Fibroblast of the aortic adventitia (primary cell): ENCODE measurements around the gene ZNF385A. TPM values are rescaled to one million over a fixed set of nuclear protein-coding genes. Genes with fewer than 3 reads are reported as not detected.
A peak's percentile ranks its signal among the peaks of the same experiment; 100 is the strongest.
"Not testable (repeated sequence)": the region's sequence is repeated elsewhere in the genome, so short reads cannot be mapped to it uniquely, and the experiment has no call there.

Source experiments
- DNase-seq: peaks from one replicate; pipeline ENCODE4 v3.0.0-alpha.2; 2010; ENCODE audit warnings: low read depth
- H3K4me3 ChIP-seq: 2 replicates; pipeline ENCODE4 v1.5.1; 2011; ENCODE audit warnings: low read depth, mild to moderate bottlenecking, control low read depth, low read length, moderate library complexity
- total RNA-seq: library from RNA; depleted of rRNA; stranded (reverse); fragments of >200 nt; gene quantifications from 2 replicates; pipeline ENCODE4 v1.2.3, GENCODE V29; 2012; ENCODE audit warnings: low replicate concordance
- TF ChIP-seq, protein P1 (sequence below): IDR thresholded peaks from 2 replicates; pipeline ENCODE4 v1.5.1; 2011; ENCODE audit warnings: mild to moderate bottlenecking, low read length, control low read depth, inconsistent platforms; ENCODE audit not compliant: insufficient read depth

The ZNF385A gene
- total RNA-seq, 1 donor: 0.99 TPM

DNA sequence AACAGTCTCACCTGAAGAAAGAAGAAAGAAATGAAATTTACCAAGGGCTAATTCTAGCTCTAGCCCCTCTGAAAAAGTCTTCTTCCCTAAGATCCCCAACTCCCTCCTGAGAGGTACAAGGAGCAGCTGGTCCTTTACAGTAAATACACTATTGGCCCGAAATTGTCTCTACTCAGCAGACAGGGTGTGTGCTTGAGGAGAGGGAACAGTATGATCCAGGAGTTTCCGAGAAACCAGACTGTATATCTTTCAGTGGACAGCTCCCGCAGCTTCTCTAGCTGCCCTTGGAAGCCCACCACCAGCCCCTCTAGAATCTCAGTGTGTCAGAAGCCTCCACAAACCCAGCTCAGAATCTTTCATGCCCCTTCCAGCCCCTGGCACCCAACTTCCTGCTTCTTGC, 28.3 kb downstream of the ZNF385A start:
- no peak for DNase-seq
- no peak overlapping the region for H3K4me3 ChIP-seq

DNA sequence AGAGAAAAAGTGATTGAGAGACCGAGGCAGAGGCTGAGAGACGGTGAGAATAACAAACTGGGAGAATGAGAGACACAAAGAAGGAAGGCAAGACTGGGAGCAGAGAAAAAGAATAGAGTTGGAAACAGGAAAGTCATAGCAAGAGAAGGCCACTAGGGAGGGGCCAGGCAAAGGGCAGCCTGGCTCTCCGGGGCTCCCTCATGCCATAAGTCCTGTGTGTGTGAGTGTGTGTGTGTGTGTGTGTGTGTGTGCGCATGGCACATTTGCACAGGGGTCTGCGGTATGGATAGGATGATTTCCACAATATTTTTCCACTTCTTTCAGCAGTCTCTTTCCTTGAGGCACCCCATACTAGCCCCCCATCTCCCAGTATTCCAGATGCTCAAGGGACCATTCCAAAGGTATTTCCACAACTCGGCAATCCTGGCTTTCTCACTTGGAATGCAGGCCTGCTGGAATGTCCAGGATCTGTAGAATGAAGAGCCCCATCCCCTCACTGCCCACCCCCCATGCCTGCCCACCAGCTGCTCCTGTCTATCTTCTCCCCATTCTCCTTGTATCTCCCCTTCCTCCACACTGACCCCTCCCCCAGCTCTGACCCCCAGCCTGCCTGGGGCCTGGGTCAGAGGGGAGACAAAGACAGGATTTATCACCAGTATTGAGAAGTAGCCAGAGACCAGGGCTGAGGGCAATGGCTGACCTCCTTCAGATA, 29.3 kb downstream of the ZNF385A start:
- TF ChIP-seq, protein P1, sequence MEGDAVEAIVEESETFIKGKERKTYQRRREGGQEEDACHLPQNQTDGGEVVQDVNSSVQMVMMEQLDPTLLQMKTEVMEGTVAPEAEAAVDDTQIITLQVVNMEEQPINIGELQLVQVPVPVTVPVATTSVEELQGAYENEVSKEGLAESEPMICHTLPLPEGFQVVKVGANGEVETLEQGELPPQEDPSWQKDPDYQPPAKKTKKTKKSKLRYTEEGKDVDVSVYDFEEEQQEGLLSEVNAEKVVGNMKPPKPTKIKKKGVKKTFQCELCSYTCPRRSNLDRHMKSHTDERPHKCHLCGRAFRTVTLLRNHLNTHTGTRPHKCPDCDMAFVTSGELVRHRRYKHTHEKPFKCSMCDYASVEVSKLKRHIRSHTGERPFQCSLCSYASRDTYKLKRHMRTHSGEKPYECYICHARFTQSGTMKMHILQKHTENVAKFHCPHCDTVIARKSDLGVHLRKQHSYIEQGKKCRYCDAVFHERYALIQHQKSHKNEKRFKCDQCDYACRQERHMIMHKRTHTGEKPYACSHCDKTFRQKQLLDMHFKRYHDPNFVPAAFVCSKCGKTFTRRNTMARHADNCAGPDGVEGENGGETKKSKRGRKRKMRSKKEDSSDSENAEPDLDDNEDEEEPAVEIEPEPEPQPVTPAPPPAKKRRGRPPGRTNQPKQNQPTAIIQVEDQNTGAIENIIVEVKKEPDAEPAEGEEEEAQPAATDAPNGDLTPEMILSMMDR: peak; percentile 20
- no peak overlapping the region for H3K4me3 ChIP-seq
- no peak for DNase-seq

More for the DNA sequence above, 28.3 kb downstream of the ZNF385A start:
- TF ChIP-seq, protein P1: no peak

DNA sequence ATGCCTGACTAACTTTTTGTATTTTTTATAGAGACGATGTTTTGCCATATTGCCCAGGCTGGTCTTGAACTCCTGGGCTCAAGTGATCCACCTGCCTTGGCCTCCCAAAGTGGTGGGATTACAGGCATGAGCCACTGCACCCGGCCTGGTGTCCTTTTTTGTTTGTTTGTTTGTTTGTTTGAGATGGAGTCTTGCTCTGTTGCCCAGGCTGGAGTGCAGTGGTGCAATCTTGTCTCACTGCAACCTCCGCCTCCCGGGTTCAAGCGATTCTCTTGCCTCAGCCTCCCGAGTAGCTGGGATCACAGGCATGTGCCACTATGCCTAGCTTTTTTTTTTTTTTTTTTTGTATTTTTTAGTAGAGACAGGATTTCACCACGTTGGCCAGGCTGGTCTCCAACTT, 30.3 kb downstream of the ZNF385A start:
- H3K4me3 ChIP-seq, DNase-seq: not testable (repeated sequence)

DNA sequence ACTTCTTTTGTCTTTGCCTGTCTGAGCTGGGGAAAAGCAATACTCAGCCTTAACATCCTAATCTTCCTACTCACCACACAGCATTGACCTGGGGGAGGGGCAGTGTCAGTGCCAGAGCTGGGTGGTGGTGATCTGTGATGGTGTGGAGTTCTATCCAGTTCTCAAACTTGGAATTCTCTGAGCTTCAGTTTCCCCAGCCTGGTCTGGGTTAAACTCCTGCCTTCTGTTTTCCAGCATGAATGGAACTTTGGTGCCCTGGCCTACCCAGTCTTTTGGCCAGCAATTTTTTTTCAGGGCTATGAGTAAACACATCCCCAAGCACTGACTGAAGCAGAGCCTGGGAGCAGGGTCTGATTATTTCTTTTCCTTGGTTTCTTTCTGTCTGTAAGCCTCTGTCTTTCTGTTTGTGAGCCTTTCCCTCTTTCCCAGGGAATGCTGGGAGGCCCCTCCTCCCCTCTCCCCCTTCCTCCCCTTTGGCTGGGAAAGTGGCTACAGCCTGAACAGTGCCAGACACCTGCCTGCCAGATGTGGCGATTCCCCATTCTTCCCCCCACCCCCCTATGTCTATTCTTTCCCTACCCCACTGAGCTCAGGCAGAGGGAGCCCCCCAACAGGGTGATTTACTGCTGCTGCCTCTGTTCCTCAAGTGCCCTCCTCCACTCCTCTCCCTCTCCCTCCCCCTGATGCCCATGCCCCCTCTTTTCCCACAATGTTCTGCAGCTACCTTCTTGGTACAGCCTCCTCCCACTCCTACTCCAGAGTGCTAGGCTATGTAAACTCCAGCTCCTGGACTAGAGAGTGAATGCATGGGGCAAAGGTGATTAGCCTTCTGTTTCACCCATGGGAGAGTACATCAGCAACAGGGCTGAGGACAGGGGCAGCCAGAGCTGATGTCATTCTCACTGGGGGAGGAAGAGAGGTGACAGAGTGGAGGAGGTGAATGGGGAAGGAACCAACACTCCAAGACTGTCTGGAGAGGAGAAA, 31.4 kb downstream of the ZNF385A start:
- DNase-seq: peak; percentile 52
- H3K4me3 ChIP-seq: no peak overlapping the region
- TF ChIP-seq, protein P1: no peak

DNA sequence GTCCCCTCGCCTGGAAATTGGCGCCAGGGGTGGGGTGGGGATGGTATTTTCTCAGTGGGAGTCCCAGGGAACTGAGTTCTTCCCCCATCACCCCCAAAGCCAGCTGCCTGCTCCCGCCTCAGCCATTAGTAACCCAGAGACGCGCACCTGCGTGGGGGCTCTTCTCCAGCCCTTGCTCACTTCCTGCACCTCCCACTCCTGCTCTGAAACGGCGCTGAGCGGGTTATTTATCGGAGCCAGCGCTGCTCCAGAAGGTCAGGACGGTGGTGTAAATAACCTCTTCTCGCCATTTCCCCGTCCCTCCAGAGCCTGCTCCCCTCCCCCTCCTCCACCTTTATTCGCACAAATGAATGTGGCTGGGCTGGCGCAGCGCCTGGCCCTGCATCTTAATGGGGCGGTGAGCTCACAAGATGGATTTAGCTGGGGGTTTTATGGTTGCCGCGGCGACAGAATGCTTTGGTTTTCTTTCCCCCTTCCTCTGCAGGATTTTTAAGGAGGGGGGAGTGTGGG, 32.5 kb downstream of the ZNF385A start:
- DNase-seq: peak; percentile 47
- H3K4me3 ChIP-seq: no peak overlapping the region
- TF ChIP-seq, protein P1: no peak

DNA sequence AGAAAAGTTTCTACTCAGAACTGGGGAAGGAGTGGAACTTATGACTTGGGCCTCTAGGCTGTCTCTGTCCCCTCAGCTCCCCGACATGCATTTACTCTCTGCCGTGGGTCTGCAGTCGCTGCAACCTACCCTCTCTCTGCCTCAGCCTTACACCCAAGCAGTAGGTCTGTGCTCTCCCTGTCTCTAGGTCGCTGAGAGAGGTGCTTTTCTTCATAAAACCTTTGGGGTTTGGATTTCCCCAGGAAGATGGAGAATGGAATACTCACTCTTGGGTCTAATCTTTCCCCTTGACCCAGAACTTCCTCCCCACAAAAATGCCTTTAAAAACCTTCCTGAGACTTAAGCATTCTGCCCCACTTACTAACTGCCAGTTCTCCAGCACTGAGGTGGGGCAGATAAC, 33.2 kb downstream of the ZNF385A start:
- no peak overlapping the region for H3K4me3 ChIP-seq
- DNase-seq: no peak
- TF ChIP-seq, protein P1: no peak

DNA sequence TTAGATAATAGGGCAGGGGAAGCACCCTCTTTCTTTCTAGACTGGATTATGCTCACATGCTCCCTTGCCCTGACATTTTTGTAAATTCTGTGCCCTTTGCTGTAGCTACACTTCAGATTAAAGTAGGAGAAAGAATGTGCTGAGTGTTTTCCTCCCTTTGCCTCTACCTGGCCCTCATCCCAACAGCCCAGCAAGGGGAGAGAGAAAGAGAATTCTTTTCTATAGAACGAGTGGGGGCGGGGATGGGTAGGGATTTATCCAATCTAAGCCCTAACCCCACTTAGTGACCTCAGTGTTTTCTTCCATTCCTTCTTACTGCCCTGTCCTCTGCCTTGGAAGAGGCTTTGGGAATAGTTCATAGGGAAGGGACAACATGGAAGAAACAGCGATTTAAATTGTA, 33.8 kb downstream of the ZNF385A start:
- no peak overlapping the region for H3K4me3 ChIP-seq

More for the DNA sequence above, 33.8 kb downstream of the ZNF385A start:
- TF ChIP-seq, protein P1: no peak
- DNase-seq: no peak
